GM18873 (cell line): ENCODE measurements around the gene SCARF2.
"Not testable (repeated sequence)": the region's sequence is repeated elsewhere in the genome, so short reads cannot be mapped to it uniquely, and the experiment has no call there.

Source experiments
- ATAC-seq: cut with Tn5 transposase; IDR thresholded peaks from one replicate; pipeline ENCODE4 v1.9.1; 2021; ENCODE audit warnings: mild to moderate bottlenecking, moderate library complexity, moderate number of reproducible peaks; ENCODE audit not compliant: unreplicated experiment, low FRiP score

The SCARF2 gene

GRCh38 chr22:20463324-20464095 is 25.9 kb upstream of the SCARF2 start:
- no peak for ATAC-seq

GRCh38 chr22:20459862-20460261 is 22.2 kb upstream of the SCARF2 start:
- no peak for ATAC-seq

GRCh38 chr22:20459152-20459542 is 21.5 kb upstream of the SCARF2 start:
- ATAC-seq = no peak

GRCh38 chr22:20458530-20459151 is 21.0 kb upstream of the SCARF2 start:
- no peak for ATAC-seq

GRCh38 chr22:20457506-20458240 is 20.0 kb upstream of the SCARF2 start:
- no peak for ATAC-seq

- ATAC-seq = no peak
Observed at GRCh38 chr22:20456722-20457076, 19.1 kb upstream of the SCARF2 start.

- ATAC-seq = no peak
Observed at GRCh38 chr22:20456064-20456721, 18.6 kb upstream of the SCARF2 start.

- ATAC-seq = no peak
Observed at GRCh38 chr22:20455709-20456063, 18.1 kb upstream of the SCARF2 start.

GRCh38 chr22:20453222-20453621 is 15.6 kb upstream of the SCARF2 start:
- no peak for ATAC-seq

- ATAC-seq = no peak
Observed at GRCh38 chr22:20451920-20452319, 14.3 kb upstream of the SCARF2 start.

- not testable (repeated sequence) for ATAC-seq
Observed at GRCh38 chr22:20451129-20451778, 13.6 kb upstream of the SCARF2 start.

GRCh38 chr22:20450551-20450906 is 12.9 kb upstream of the SCARF2 start:
- no peak for ATAC-seq

GRCh38 chr22:20449819-20450550 is 12.4 kb upstream of the SCARF2 start:
- ATAC-seq = no peak

- no peak for ATAC-seq
Observed at GRCh38 chr22:20448630-20449029, 11.0 kb upstream of the SCARF2 start.

GRCh38 chr22:20446383-20446970 is 8.9 kb upstream of the SCARF2 start:
- ATAC-seq = no peak

- no peak for ATAC-seq
Observed at GRCh38 chr22:20444325-20444724, 6.7 kb upstream of the SCARF2 start.

- ATAC-seq = no peak
Observed at GRCh38 chr22:20442485-20443284, 5.1 kb upstream of the SCARF2 start.

- ATAC-seq = no peak
Observed at GRCh38 chr22:20441631-20442484, 4.2 kb upstream of the SCARF2 start.
